ENCODE data around the gene TMPRSS11F. TPM values are rescaled to one million over a fixed set of nuclear protein-coding genes. Genes with fewer than 3 reads are reported as not detected.

Gene TMPRSS11F
- total RNA-seq, 3 donors from 2014 or later (not counting 1 experiment from before 2014, with no cell fraction given), result not detected

DNA sequence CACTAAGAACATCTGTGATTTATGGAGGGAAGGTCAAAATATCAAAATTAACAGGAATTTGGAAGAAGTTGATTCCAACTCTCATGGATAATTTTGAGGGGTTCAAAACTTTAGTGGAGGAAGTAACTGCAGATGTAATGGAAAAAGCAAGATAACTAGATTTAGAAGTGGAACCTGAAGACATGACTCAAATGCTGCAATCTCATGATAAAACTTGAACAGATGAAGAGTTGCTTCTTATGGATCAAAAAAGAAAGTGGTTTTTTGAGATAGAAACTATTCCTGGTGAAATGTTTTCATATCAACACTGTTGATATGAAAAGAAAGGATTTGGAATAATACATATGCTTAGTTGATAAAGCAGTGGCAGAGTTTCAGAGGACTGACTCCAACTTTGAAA is 9.7 kb downstream of the TMPRSS11F start:
- ATAC-seq (no peak), DNase-seq (no peak)
- Histone ChIP-seq H3K27ac (ENCODE audit: low read length) (no peak overlapping the region), H3K4me1 (ENCODE audit: control insufficient read depth, insufficient read depth, low read length) (no peaks in the 10 kb centered on the region), H3K4me3 (ENCODE audit: low read length) (no peak overlapping the region), H3K9me3 (ENCODE audit: control insufficient read depth, insufficient read depth, low read length) (no peaks in the 10 kb centered on the region), H3K36me3 (ENCODE audit: control insufficient read depth, insufficient read depth, low read length) (no peaks in the 10 kb centered on the region), H3K27me3 (ENCODE audit: control insufficient read depth, insufficient read depth, low read length) (no peaks in the 10 kb centered on the region)
- TF ChIP-seq, protein P1, sequence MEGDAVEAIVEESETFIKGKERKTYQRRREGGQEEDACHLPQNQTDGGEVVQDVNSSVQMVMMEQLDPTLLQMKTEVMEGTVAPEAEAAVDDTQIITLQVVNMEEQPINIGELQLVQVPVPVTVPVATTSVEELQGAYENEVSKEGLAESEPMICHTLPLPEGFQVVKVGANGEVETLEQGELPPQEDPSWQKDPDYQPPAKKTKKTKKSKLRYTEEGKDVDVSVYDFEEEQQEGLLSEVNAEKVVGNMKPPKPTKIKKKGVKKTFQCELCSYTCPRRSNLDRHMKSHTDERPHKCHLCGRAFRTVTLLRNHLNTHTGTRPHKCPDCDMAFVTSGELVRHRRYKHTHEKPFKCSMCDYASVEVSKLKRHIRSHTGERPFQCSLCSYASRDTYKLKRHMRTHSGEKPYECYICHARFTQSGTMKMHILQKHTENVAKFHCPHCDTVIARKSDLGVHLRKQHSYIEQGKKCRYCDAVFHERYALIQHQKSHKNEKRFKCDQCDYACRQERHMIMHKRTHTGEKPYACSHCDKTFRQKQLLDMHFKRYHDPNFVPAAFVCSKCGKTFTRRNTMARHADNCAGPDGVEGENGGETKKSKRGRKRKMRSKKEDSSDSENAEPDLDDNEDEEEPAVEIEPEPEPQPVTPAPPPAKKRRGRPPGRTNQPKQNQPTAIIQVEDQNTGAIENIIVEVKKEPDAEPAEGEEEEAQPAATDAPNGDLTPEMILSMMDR (IDR thresholded peaks at IDR 0.05), result no peak
- Mint-ChIP-seq H3K4me1 (no peaks in the 10 kb centered on the region), H3K9me3 (peaks cover 0 to 2% of the 10 kb centered on the region in 2 donors), H3K27me3 (ENCODE audit: low read depth in 2 of 2) (no peaks in the 10 kb centered on the region), H3K4me3 (no peak overlapping the region), H3K27ac (no peak overlapping the region), H3K36me3 (no peaks in the 10 kb centered on the region)
- intact Hi-C loops (cut with micrococcal nuclease), result no loop called here

DNA sequence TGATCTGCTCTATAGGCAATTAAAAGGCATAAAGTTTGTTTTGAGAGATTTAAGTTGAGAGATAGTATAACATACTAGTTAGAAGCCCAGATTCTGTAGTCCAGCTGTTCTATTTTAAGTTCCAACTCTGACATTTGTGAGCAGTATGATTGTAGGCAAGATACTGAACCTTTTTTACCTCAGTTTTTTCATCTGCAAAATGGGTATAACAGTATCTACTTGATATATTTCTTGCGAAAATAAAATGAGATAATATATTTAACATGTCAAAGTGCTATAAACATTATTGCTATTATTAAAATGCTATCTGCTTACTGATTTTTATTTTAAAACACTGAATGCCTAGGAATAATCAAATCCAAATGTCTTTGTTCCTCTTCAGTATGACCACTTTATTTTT is 19.2 kb downstream of the TMPRSS11F start:
- H3K27me3 ChIP-seq (ENCODE audit: control insufficient read depth, insufficient read depth, low read length), result peaks cover 3% of the 10 kb centered on the region
- Mint-ChIP-seq H3K36me3 (no peaks in the 10 kb centered on the region), H3K27ac (no peak overlapping the region), H3K9me3 (peaks cover 13 to 14% of the 10 kb centered on the region in 2 donors), H3K27me3 (ENCODE audit: low read depth in 2 of 2) (no peaks in the 10 kb centered on the region), H3K4me1 (no peaks in the 10 kb centered on the region), H3K4me3 (no peak overlapping the region)
- no peaks in the 10 kb centered on the region for H3K4me1 ChIP-seq (ENCODE audit: control insufficient read depth, insufficient read depth, low read length)
- no peaks in the 10 kb centered on the region for H3K9me3 ChIP-seq (ENCODE audit: control insufficient read depth, insufficient read depth, low read length)
- H3K4me3 ChIP-seq (ENCODE audit: low read length), result no peak overlapping the region
- no peak for DNase-seq
- no CpG with 5 or more reads among the region's 1 CpG for WGBS (ENCODE audit: insufficient coverage)
- intact Hi-C loops (cut with micrococcal nuclease), result no loop called here
- TF ChIP-seq, protein P1 (IDR thresholded peaks at IDR 0.05), result no peak
- no peak for ATAC-seq
- H3K36me3 ChIP-seq (ENCODE audit: control insufficient read depth, insufficient read depth, low read length), result no peaks in the 10 kb centered on the region
- no peak overlapping the region for H3K27ac ChIP-seq (ENCODE audit: low read length)

DNA sequence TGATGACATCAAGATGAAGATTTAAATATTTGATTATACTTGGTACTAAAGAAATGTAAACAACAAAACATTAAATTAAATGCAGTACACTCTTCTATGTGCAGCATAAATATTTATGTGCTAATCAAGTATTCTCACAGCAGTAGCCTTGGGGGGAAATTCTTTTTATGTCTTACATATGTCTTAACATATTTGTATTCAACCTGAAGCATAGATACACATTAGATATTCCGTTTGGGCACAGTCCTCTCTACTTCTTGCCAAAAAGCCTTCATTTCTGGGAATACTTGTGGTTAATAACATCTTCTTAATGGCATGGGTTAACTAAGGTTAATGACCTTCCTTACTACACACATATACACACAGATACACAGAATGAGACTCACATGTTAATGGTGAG is 19.8 kb downstream of the TMPRSS11F start:
- H3K4me3 ChIP-seq (ENCODE audit: low read length), result no peak overlapping the region
- H3K4me1 ChIP-seq (ENCODE audit: control insufficient read depth, insufficient read depth, low read length), result no peaks in the 10 kb centered on the region
- intact Hi-C loops (cut with micrococcal nuclease), result no loop called here
- Mint-ChIP-seq H3K9me3 (peaks cover 13 to 14% of the 10 kb centered on the region in 2 donors), H3K4me3 (no peak overlapping the region), H3K27me3 (ENCODE audit: low read depth in 2 of 2) (no peaks in the 10 kb centered on the region), H3K36me3 (no peaks in the 10 kb centered on the region), H3K27ac (no peak overlapping the region), H3K4me1 (no peaks in the 10 kb centered on the region)
- TF ChIP-seq, protein P1 (IDR thresholded peaks at IDR 0.05), result no peak
- H3K36me3 ChIP-seq (ENCODE audit: control insufficient read depth, insufficient read depth, low read length), result no peaks in the 10 kb centered on the region
- no peak overlapping the region for H3K27ac ChIP-seq (ENCODE audit: low read length)
- 60% methylated on average over 1 of the region's 1 CpG for WGBS (ENCODE audit: insufficient coverage)
- no peak for ATAC-seq
- DNase-seq, result no peak
- H3K9me3 ChIP-seq (ENCODE audit: control insufficient read depth, insufficient read depth, low read length), result no peaks in the 10 kb centered on the region
- peaks cover 3% of the 10 kb centered on the region for H3K27me3 ChIP-seq (ENCODE audit: control insufficient read depth, insufficient read depth, low read length)

DNA sequence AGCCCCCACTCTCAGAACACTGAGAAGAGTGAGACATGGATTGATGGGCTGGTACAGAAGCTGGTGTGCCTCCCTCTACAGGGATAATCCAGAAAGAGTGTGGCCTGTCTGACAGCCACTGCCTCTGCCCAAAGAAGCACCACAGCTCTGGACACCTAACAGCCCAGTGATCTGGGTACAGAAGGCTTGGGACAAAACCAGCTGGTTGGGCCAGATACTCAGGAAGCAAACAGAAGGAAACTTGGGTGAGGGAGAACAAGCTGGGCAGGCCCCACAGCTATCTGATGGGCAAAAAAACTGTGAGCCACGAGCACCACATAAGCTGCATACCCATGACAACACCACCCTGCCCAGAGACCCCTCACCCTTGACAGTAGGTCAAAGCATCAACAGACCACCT is 46.9 kb downstream of the TMPRSS11F start:
- WGBS (ENCODE audit: insufficient coverage), result 44% methylated on average over 1 of the region's 1 CpG
- intact Hi-C loops (cut with micrococcal nuclease), result no loop called here

More for the DNA sequence above, 46.9 kb downstream of the TMPRSS11F start:
- H3K4me3 ChIP-seq (ENCODE audit: low read length), result no peak overlapping the region
- H3K9me3 ChIP-seq (ENCODE audit: control insufficient read depth, insufficient read depth, low read length), result no peaks in the 10 kb centered on the region
- no peaks in the 10 kb centered on the region for H3K4me1 ChIP-seq (ENCODE audit: control insufficient read depth, insufficient read depth, low read length)
- ATAC-seq (no peak), DNase-seq (no peak)
- peaks cover 13 to 15% of the 10 kb centered on the region in 2 donors for H3K9me3 Mint-ChIP-seq
- H3K27ac ChIP-seq (ENCODE audit: low read length), result no peak overlapping the region
- no peaks in the 10 kb centered on the region for H3K36me3 ChIP-seq (ENCODE audit: control insufficient read depth, insufficient read depth, low read length)
- no peaks in the 10 kb centered on the region for H3K27me3 Mint-ChIP-seq (ENCODE audit: low read depth in 2 of 2)
- no peaks in the 10 kb centered on the region for H3K4me1 Mint-ChIP-seq
- no peaks in the 10 kb centered on the region for H3K27me3 ChIP-seq (ENCODE audit: control insufficient read depth, insufficient read depth, low read length)
- no peak overlapping the region for H3K4me3 Mint-ChIP-seq
- H3K36me3 Mint-ChIP-seq, result no peaks in the 10 kb centered on the region
- no peak overlapping the region for H3K27ac Mint-ChIP-seq
- TF ChIP-seq, protein P1 (IDR thresholded peaks at IDR 0.05), result no peak
